GM19025 (cell line): Measurements from ENCODE around the gene RMDN3.

Experiments used
- ATAC-seq: cut with Tn5 transposase; IDR thresholded peaks from one replicate; pipeline ENCODE4 v1.9.1; 2021; ENCODE audit warnings: mild to moderate bottlenecking, low read depth, moderate library complexity; ENCODE audit not compliant: unreplicated experiment

Gene RMDN3

DNA sequence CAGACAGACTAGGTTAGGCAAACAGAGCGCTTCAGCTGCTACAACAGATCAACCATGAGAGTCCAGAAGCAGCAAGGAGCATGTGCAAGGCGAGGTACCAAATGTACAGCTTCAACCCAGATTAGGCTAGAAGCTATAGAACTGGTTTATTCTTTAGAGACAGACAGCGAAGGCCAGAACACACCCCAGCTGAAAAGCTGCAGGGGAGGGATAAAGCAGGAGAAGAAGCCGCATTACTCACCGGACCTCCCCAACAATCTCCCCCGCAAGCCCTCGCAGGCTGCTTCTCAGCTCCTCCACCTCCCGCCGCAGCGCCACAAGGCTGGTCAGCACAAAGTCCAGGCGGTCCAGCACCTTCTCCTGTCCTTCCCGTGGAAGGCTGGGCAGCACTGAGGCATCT, 3.3 kb downstream of the RMDN3 start:
- ATAC-seq: no peak

- no peak for ATAC-seq
Measured at GRCh38 chr15:40750885-40751284, 4.2 kb downstream of the RMDN3 start.

DNA sequence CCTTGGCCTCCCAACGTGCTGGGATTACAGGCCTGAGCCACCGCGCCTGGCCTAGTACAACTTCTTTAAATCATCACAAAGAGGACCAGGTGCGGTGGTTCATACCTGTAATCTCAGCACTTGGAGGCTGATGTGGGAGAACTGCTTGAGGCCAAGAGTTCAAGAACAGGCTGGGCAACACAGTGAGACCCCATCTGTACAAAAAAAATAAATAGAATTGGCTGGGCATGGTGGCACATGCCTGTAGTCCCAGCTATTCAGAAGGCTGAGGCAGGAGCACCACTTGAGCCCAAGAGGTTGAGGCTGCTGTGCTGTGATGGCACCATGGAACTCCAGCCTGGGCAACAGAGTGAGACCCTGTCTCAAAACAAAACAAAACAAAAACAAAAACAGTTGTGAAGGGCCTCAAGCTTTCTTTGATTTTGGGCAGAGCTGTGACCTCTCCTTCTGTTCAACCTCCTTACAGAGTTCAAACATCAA, 5.9 kb downstream of the RMDN3 start:
- ATAC-seq: no peak

DNA sequence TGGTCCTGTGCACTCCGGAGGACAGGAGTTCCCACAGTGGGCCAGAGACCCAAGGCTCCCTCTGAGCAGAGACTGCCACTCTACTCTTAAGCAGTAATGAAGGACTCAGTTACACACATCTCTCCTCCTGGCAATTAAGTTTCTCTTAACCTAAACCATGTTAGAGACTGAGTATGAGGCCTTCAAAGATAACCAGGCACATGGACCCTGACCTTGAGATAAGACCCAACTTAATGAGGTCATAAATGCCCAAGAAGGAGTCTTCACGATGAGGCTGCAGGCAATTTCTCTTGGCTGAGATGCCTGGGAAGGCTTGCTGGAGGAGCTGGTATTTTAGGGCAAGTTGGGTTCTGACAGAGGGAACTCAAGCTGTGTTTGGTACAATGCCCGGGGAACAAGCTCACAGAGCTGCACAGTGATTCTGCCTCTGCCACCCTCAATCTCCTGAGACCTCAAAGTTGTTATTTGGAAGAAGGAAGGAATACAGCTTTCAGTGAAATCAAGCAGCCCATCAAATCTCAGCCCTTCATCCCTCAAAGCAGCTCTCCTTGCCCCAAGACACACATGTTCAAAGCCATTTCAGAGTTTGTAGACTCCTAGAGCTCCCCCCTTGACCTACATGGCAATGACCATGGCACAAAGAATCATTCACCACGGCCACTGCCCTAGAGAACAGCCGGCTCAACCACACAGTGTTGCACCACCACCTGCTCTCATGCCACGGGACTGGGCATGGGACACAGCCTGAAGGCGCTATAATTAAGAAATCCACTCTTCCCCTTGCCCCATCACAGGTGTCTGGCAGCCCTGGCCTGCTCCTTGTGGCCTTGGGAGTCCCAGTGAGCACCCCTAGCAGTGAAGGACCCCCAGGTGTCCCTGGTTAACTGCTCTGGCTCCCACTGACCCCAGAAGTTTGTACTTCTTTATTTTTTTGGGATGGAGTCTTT, 7.1 kb downstream of the RMDN3 start:
- ATAC-seq: no peak

DNA sequence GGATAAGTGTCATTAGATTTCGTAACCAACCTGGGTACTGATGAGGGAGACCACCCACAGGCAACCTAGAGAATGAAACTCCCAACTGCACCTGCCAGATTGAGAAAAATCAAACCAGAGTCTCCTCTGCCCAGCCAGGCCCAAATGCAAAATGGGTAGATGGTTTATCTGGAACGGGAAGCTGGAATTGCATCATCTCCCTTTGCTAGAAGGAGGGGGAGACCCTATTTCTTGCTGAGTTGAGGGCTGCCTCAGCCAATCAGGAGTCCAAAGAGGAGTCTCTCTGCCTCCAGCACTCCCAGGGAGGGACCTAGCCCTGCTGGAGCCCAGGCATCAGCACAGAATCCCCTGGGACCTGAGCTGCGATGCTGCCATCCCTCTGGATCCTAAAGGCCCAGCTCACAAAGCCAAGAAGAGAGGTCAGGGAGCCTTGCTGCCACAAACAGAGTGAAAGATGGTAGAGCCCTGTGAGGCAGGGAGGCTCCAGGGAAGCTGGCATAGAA, 8.1 kb downstream of the RMDN3 start:
- no peak for ATAC-seq

- ATAC-seq: no peak
Measured at GRCh38 chr15:40744815-40745152, 10.3 kb downstream of the RMDN3 start.

- ATAC-seq: no peak
Measured at GRCh38 chr15:40743921-40744814, 10.9 kb downstream of the RMDN3 start.

DNA sequence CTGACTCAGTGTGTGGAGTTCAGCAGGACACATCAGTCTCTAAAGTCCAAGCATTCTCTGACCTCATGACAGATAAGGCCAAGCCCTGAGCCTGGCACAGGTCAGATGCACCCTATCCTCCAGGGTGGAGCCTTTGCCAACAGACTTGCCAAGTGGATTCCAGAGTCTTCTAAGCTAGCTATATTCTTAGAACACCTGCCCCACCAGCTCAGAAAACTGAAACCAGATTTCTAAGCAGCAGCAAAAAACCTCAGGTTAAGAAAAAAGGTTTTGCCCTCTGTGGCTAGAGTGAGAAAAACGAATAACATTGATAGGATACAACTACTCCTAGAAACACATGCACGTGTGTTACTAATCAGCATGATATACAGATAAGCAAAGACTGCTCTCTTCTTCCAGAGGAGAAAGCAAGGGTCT, 11.6 kb downstream of the RMDN3 start:
- ATAC-seq: no peak

- no peak for ATAC-seq
Measured at GRCh38 chr15:40739854-40740253, 15.2 kb downstream of the RMDN3 start.

DNA sequence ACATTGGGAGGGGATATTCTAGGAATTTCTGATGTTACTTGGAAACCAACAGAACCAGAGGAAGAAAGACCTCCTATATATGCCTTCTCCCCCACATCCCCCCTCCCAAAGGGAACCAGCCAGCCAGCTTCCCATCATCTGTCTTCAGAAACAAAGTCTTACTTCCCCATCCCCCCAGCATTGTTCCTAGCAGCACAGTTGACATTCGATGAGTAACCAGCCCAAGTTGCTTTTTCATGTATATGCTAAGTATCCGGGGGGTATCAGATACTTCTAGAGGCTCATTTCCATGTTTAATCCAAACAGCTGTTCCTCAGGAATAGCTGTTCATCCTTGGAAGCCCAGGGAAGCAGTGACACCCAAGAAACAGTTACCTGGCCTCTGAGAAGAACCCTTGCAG, 16.0 kb downstream of the RMDN3 start:
- no peak for ATAC-seq

DNA sequence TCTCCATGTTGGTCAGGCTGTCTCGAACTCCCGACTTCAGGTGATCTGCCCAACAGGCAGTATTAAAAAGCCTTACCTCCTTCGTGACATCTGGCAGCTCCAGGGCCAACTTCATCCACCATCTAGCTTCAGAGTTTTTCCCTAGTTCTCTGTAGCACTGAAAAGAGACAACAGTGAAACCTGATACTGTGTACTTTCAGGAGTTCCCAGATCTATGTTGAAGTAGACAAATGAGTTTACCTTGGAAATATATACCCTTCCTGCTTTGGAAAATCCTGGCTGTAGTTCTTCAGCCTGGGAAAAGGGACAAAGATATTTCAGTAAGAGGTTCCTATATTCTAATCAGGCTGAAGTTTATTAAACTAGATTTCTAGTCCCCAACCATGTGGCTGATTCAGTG, 18.0 kb downstream of the RMDN3 start:
- no peak for ATAC-seq

- ATAC-seq: no peak
Measured at GRCh38 chr15:40736575-40736974, 18.5 kb downstream of the RMDN3 start.

GRCh38 chr15:40731034-40731433, 24.0 kb downstream of the RMDN3 start:
- ATAC-seq: no peak

GRCh38 chr15:40723919-40724318, 31.1 kb downstream of the RMDN3 start:
- no peak for ATAC-seq

DNA sequence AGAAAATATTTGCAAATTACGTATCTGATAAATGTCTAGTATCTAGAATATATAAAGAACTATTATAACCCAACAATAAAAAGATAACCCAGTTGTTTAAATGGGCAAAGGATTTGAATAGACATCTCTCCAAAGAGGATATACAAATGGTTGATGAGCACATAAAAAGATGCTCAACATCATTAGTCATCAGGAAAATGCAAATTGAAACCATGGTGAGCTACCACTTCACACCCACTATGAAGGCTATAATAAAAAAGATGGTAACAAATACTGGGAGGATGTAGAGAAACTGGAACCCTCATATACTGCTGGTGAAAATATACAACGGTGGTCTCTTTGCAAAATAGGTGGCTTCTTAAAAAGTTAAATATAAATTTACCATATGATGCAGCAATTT, 32.1 kb downstream of the RMDN3 start:
- no peak for ATAC-seq

- ATAC-seq: no peak
Measured at GRCh38 chr15:40722354-40722753, 32.7 kb downstream of the RMDN3 start.

DNA sequence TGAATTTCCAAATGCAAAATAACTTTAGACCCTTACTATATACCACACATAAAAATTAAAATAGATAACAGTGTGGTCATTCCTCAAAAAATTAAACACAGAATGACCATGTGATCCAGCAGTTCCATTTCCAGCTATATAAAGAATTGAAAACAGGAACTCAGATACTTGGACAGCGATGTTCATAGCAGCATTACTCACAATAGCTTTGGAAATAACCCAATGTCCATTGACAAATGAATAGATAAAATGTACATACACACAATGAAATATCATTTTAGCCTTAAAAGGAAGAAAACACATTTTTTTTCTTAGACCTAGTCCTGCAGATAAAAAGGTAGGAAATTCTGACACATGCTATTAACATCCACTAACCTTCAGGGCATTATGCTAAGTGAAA, 33.4 kb downstream of the RMDN3 start:
- no peak for ATAC-seq

- no peak for ATAC-seq
Measured at GRCh38 chr15:40716165-40716564, 38.9 kb downstream of the RMDN3 start.

- ATAC-seq: no peak
Measured at GRCh38 chr15:40714144-40714543, 40.9 kb downstream of the RMDN3 start.

GRCh38 chr15:40706121-40706520, 48.9 kb downstream of the RMDN3 start:
- no peak for ATAC-seq

DNA sequence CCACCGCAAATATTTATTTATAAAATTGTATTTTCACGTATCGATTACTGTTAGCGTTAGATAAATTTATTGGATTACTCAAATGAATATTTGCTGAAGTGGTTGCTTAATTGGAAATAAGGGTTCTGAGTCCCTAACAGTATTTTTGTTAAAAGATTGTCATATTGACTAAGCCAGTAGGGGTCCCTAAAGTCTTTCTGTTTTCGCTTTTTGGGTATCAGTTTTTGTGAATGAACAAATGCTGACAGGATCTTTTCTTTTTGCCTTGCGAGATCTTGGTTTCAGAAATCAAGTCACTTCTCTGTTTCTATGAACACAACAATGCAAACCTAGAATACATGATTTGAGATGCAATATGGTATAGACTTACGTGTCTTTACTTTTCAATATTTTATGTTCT, 53.0 kb downstream of the RMDN3 start:
- ATAC-seq: no peak
